ENCODE results near the gene CELF6.

- TF ChIP-seq MAX (IDR thresholded peaks at IDR 0.05; ENCODE audit: low read depth) (no peak), TAF1 (IDR thresholded peaks at IDR 0.05; ENCODE audit: borderline replicate concordance, low read depth, low read length) (no peak)
Measured at GRCh38 chr15:72249142-72249810, 70.7 kb downstream of the CELF6 start.
